ENCODE results near the gene KRCC1. TPM values are rescaled to one million over a fixed set of nuclear protein-coding genes. Genes with fewer than 3 reads are reported as not detected.

Gene KRCC1
- total and polyA plus RNA-seq, 9 of the 15 experiments (the other 6 are each of a cell fraction or from before 2014, with no cell fraction given), result 1.9 to 6.0 (median 2.2) TPM

GRCh38 chr2:88057437-88057844 lies 1.9 kb upstream of the KRCC1 start (continued):
- TF ChIP-seq RNF219 (CRISPR knock-in tag; IDR thresholded peaks at IDR 0.05) (no peak), ZNF224 (CRISPR knock-in tag; IDR thresholded peaks at IDR 0.05) (no peak), PRMT5 (CRISPR knock-in tag; IDR thresholded peaks at IDR 0.05) (no peak), MXD1 (CRISPR knock-in tag; IDR thresholded peaks at IDR 0.05; ENCODE audit: borderline replicate concordance, poor library complexity, severe bottlenecking) (no peak), MCM5 (IDR thresholded peaks at IDR 0.05; ENCODE audit: low read depth) (no peak), NFXL1 (CRISPR knock-in tag; IDR thresholded peaks at IDR 0.05) (no peak), NUFIP1 (IDR thresholded peaks at IDR 0.05; ENCODE audit: partially characterized antibody) (no peak), GABPB1 (CRISPR knock-in tag; IDR thresholded peaks at IDR 0.05) (no peak), PML (IDR thresholded peaks at IDR 0.05; ENCODE audit: low read length) (no peak), NR4A1 (CRISPR knock-in tag; IDR thresholded peaks at IDR 0.05) (no peak), NR4A1 (tag; IDR thresholded peaks at IDR 0.05) (peak; percentile 78), PYGO2 (tag; IDR thresholded peaks at IDR 0.05) (no peak), MLLT1 (IDR thresholded peaks at IDR 0.05) (no peak), ZNF146 (CRISPR knock-in tag; IDR thresholded peaks at IDR 0.05; ENCODE audit: unreplicated experiment) (no peak), JUND (IDR thresholded peaks at IDR 0.05; ENCODE audit: borderline replicate concordance, low read depth, low read length) (peak; percentile 51), JUND (tag; IDR thresholded peaks at IDR 0.05; ENCODE audit: borderline replicate concordance, low read depth, low read length) (no peak; the same call in 2 of the 3 replicates), RREB1 (CRISPR knock-in tag; IDR thresholded peaks at IDR 0.05) (no peak), KDM4B (IDR thresholded peaks at IDR 0.05; ENCODE audit: borderline replicate concordance in 2 of 2, low read depth in 1 of 2) (no peak)
